NCI-H2171 (cell line): Measurements from ENCODE around the gene SYF2.

Experiments
- DNase-seq: peaks from one replicate; lab custom pipeline; 2025; lab: John Stamatoyannopoulos, UW

SYF2 gene

DNA sequence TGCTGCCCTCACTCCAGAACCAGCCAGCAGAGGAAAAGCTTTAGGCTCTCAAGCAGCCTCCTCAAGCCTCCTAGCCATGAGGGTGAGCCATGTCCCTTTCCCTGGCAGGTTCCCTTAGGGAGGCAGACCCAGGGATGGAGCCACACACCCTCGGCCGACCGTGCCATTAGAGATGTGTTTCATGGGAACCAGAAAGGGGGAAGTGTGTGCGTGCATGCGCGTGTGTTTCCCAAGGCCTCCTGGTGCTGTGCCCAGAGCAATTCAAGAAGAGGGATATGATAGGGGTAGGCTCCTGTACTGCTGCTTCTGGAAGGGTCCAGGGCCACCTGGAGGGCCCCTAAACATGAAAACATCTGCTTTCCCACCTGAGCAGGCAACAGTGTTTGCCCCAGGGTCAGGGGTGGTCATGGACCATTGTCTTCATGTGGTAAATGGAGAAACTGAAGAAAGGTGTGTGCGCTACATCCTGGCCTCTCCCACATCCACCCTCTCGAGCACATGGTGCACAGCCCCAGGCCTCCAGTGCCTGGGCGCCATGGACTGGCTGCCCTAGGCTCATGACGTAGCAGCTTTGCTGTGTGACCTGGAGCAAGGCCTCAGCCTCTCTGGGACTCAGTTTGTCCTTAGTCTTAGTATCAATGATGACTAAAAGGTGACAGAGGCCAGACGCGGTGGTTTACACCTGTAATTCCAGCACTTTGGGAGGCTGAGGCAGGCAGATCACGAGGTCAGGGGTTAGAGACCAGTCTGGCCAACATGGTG, 48.1 kb downstream of the SYF2 start:
- no peak for DNase-seq

GRCh38 chr1:25183126-25183980, 48.9 kb downstream of the SYF2 start:
- DNase-seq = no peak

DNA sequence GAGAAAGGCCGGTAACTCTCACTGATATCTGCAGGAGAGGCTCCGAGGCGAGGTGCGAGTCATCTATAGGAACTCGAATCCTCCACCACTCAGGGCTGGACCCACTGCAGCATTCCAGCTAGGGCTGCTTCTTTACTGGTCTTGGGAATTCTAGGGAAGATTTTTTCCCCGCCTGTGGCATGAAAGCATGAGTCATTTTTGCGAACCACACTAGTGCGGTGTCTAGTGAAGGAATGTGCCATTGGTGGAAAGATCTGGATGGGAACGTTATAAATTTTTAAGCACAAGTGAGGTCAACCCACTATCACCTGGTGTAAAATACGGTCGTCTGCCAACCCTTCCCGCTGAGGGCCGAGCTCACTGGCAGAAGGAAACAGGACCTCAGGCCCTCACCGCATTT, 49.7 kb downstream of the SYF2 start:
- DNase-seq = no peak

DNA sequence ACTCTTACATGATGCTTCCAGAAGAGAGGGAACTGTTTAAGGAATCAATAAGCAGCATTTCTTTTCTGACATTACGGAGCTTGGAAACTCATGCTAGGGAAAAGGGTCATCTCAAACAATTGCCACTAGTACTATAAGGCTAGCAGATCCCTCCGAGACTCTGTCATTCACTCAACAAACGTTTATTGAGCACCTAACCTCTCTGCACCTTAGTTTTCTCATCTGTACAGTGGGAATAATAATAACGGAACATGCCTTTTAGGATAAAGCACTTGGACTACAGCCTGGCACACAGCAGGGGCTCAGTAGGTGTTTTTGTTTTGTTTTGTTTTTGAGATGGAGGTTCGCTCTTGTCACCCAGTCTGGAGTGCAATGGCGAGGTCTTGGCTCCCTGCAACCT, 51.3 kb downstream of the SYF2 start:
- no peak for DNase-seq

DNA sequence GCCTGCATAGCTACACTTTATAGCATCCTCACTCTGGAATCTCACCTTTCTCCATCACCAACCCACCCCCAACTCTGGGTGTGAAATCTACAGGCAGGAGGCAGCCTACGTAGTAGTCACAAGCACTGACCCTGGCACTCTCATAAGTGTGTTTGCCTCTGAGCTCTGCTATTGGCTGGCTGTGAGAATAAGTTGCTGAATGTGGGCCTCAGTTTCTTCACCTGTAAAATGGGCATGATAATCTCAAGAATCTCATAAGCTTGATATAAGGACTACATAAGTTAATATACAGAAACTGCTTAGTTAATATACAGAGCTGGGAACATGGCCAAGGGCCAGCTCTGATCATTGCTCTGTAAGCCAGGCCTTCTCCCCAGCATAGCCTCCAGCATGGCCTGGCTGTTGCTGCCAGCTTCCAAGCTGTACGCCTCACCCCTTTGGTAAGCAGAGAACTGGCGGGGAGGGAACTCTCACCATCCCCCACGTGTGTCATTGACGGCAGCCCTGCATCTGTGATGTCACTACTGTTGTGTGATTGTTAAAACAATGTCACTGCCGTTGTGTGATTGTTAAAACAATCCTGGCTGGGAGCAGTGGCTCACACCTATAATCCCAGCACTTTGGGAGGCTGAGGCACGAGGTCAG, 53.3 kb downstream of the SYF2 start:
- DNase-seq = no peak

DNA sequence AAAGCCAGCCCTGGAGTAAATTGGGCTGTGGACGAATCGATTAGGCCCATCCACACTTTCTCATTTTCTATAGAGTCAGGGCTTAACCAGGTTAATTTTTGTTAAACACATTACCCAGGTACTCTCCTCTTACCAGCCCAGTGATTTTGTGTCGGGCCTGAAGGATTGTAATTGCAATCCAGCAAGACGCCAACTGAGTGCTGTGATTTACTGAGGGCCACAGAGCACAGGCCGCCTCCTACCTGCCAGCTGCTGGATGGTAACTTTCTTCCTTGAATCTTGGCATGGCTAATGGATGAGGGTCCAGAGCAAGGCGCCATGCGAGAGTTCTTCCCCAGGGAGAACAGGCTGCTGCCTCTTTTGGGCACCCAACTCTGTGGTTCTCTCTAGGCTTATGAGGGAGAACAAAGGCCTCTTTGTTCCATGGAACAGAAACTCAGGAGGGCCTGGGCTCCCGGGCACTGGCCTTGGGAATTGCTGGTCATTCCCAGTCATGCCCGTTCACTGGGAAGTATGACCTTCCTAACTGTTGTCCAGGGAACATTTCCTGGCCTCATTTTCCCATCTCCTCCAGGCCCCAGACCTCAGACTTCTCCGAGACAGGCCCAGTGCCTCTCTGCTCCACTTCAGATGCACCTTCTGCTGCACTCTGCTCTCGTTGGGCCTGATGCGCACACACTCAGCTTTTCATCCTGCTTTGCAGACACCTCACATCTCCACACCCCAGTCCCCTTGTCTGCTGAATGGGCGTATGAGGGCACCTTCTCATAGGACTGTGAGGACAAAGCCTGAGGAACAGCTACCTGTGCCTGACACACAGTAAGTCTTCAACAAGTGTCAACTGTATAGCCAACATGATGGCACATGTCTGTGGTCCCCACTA, 57.3 kb downstream of the SYF2 start:
- no peak for DNase-seq

GRCh38 chr1:25174363-25174729, 58.0 kb downstream of the SYF2 start:
- DNase-seq = no peak

GRCh38 chr1:25173809-25174340, 58.4 kb downstream of the SYF2 start:
- DNase-seq = no peak
